GM20431 (cell line): ENCODE data around the gene PLAGL1.

Experiments used
- in situ Hi-C: fragments of 300-500 bp; cut with MseI, MboI; formaldehyde crosslinking; loops from one replicate; pipeline ENCODE4 v1.15.0; 2020; ENCODE audit warnings: low sequenced_read_pairs; ENCODE audit not compliant: unreplicated experiment

The PLAGL1 gene

DNA sequence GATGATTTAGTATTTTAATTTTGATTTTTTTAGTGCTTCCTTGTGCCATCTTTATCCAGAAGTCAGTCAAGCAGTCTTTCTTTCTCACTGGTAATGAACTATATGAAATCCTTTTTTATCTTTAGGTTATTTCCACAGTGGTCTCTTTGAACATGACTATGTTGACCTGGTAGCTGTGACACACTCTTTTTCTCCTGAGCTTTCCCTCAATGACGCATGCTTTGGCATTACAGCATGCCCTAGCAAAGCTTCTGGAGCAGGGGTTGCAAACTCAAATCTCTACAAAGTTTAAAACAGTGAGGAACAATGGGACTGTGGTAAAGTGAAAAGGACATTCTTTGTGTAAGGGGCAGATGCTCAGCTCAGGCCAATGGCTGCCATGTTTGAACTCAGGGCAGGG lies 4.5 kb upstream of the PLAGL1 start:
- in situ Hi-C loops = loop anchor here (25.0 kb wide), 1 partner anchor 425 kb away; no protein-coding TSS in a partner anchor

DNA sequence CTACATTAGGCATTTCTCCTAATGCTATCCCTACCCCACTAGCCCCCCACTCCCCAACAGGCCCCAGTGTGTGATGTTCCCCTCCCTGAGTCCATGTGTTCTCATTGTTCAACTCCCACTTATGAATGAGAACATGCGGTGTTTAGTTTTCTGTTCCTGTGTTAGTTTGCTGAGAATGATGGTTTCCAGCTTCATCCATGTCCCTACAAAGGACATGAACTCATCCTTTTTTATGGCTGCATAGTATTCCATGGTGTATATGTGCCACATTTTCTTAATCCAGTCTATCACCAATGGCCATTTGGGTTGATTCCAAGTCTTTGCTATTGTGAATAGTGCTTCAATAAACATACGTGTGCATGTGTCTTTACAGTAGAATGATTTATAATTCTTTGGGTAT lies 1.6 kb upstream of the PLAGL1 start:
- in situ Hi-C loops = loop anchor here (25.0 kb wide), 1 partner anchor 422 kb away; no protein-coding TSS in a partner anchor

DNA sequence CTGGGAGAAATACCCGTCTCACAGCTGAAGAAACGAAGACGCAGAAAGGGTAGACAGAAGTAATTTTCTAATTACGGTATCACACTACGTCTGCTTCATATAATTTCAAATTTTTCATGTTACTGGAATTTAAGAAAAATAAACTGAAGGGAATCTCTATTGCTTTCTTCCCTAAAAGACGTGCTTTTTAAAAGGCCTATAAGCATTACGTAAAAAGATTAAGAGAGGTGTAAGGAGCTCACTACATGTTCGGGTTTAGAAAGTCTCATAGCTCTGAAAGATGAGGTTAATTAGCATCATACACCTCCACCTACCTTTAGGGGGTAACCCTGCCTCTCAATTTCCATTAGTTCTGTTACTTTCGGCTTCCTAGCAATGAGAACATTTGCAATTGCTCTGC lies 787 bp upstream of the PLAGL1 start:
- in situ Hi-C loops = loop anchor here (25.0 kb wide), 1 partner anchor 422 kb away; no protein-coding TSS in a partner anchor

DNA sequence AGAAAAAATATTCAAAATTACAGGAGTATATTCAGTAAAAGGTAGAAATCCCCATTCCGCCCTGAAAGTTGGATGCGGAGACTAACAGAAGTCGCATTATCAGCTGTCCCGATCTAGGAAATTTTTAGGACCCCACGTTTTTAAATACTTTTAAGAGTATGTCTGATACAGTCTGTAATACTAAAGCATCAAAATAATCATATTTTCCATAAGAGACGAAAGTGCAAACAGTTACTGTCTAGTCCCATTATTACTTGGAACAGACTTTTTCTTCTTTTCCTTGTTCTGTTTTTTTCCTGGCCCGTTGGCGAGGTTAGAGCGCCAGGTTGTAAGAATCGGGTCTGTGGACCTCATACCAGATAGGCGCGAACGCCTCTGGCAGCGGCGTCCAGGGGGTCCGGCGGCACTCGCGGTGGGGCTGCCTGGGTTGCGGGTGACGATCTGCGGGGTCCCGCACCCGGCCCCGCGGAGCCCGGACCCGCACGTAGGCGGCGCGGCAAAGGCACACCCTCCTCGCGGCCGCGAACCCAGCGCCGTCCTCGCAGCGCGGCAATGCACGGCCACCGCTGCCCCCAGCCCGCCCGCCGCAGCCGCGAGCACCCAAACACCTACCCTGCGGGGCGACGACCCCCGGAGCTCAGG lies 460 bp downstream of the PLAGL1 start:
- in situ Hi-C loops = loop anchor here (25.0 kb wide), 1 partner anchor 420 kb away; no protein-coding TSS in a partner anchor

DNA sequence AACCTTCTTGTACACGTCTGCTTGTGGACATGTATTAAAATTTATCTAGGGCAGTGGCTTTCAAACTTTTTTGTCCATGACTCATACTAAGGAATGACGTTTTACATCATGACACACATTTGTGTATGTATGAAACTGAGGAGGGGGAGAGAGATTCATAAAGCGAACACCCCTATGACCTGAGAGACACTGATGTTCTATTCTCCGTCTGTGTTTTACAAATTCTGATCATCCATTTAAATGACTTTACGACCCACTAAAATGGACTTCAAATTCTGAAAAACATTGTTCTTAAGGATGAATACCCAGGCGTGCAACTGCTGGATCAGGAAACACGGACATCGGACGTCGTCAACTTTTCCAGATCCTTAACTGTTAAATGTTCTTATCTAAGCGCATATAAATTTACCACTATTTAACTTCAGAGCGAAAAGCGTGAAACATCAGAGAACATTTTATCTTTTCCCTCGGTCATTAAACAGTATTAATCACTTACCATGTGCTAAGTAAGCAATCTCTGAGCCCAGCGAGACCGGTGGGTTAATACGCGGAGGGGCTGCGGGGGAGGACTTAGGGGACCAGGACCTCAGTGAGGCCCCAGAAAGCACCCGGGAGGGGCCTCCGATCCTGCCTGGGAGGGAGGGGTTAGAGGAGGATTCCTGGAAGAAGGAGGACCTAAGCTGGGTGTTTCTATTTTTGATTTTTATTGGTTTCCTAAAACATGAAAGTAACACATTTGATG lies 1.2 kb downstream of the PLAGL1 start:
- in situ Hi-C loops = loop anchor here (25.0 kb wide), 1 partner anchor 420 kb away; no protein-coding TSS in a partner anchor

DNA sequence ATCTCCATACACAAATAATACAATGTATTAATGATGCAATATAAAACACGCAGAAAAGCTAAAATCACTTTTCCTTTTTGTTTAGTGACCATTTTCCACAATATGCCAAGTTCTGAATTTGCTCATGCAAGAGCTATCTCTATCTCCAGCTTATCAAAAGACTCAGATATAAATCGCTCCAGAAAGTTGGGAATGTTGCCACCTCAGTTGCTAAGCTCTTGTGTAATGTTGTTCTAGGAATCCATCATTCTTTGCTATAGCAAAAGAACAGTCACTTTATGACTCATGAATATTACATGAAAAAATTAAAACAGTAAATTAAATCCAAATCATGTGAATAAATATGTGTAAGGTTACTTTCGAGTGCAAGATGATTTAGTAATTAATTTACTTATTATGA lies 8.7 kb downstream of the PLAGL1 start:
- in situ Hi-C loops = no loop called here

DNA sequence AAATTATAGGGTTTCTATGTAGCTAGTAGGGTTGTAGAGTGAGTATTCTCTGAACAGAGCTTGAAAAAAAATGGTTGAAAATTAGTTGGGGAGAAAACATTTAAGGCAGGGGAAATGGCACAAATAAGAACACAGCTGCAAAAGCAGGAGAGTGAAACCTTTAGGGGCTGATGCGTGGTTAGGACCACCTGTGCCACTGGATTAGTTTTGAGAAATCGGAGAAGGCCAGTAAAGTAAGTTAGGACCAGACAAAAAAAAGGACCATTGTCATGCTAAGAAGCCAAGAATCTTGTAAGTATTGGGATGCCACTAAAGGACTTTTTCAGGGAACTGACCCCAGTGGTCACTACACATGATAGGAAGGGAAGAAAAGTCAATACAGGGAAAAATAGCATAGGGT lies 9.4 kb downstream of the PLAGL1 start:
- in situ Hi-C loops = no loop called here

DNA sequence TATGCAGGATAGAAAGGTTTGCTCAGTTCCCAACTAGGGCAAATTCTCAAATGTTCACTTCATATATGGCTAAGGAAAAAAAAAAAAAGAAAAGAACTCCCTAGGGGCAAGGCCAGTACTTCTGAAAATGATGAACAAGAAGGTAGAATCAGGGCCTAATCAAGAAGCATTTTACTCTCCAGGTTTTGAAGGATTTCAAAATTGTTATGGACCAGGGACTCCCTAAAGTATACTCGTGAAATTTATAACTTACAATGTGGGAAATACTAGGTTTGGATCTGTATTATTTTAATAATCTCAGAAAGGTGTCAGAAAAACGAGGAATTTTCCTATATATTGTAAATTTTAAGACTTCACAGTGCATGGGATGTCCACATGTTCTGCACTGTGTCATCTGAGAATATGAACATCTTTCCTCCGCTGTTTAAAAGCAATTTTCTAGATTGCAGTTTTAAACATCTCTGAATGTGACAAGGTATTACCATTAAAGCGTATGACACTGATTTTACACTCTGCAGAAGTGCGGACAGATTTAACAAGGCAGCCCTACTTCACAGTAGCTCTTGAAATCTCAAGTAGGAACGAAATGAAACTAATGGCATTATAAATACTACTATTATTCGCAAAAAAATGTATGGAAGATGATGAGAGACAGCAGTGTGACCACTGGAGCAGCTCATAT lies 14.0 kb downstream of the PLAGL1 start:
- in situ Hi-C loops = no loop called here

DNA sequence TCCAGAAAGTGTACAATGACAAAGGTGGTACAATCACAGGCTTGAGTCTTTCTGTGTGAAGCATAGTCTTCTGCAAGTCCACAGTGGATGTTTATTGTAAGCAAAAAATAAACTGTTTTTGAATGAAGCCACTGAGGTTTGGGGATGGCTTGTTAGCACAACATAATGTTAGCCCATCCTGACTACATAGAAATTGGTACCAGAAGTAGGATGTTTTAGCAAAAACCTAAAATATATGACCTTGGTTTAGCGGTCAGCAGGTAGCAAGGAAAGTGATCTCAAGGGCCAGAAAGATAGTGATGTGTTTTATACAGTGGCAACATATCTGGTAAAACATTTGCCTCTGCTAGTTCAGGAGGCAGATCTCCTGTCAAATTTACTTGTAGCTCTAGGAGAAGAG lies 15.8 kb downstream of the PLAGL1 start:
- in situ Hi-C loops = no loop called here

DNA sequence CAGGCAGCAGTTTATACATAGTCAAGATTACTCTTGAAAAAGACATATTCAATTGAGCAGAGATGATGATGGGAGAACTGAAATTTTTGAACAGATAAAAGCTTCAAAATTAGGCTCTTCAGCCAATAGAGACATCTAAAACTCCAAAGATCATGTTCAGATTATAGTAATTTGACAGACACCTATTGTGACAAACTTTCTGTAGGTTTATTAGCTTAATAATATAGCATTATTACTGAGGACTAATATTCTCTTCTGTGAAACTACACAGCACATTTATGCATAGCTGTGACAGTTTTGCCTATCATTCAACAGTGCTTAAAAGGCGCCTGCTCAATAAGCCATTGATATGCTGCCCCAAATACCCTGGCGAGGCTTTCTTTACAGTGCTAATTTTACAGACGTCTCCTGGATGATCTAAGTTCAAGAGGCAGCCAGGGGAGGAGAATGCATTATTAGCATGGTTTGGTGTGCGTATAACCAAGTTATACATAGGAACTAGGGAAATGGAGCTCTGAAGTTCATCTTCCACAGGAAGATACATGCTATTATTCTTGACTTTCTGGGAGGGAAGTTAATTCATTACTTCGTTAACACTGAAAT lies 21.5 kb downstream of the PLAGL1 start:
- in situ Hi-C loops = no loop called here

DNA sequence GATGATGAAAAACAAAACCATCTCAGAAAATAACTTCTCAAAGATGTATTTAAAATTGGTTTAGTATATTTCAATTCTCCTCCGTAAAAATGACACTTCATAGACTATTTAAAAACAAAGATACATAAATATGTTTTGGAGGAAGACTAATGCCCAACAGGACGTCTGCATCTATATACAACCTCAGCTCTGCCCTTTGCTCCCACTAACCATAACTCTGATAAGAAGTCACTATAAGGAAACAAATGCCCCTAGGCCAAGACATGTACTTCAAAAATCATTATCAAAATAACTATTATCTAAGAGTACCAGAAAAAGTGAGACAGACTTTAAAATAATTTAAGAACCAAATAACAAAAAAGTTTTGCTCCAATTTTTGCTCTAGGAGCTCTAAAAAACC lies 23.4 kb downstream of the PLAGL1 start:
- in situ Hi-C loops = no loop called here

DNA sequence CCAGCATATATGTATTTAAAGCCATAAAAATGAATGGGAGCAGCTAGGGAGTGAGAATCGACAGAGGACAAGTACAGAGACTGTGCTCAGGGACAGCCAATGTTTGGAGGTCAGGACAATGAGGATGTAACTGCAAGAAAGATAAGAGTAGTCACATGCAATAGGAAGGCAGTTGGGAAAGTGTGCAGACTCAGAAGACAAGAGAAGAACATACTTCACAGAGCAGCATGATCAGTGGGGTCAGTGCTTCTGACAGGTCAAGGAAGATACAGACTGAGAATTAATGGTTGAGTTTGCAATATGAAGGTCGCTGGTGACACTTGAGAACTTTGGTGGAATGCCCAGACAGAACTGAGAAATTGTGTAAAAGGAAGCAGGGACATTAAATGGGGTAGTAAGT lies 25.1 kb downstream of the PLAGL1 start:
- in situ Hi-C loops = no loop called here

DNA sequence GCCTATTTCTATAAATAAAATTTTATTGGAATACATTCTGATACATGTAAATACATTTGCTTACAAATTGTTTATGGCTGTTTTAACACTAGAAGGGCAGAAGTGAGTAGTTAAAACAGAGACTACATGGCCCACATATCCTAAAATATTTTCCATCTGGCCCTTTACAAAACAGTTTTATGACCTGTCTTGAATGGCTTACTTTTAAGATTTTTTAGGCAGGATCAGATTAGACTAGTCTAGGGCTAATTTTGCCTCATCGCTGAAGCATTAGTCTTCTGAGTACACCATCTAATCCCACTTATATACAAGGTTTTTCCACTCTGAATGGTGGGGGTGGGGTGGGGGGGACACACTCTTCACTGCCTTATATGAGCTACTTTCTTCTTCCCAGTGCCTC lies 27.1 kb downstream of the PLAGL1 start:
- in situ Hi-C loops = no loop called here

DNA sequence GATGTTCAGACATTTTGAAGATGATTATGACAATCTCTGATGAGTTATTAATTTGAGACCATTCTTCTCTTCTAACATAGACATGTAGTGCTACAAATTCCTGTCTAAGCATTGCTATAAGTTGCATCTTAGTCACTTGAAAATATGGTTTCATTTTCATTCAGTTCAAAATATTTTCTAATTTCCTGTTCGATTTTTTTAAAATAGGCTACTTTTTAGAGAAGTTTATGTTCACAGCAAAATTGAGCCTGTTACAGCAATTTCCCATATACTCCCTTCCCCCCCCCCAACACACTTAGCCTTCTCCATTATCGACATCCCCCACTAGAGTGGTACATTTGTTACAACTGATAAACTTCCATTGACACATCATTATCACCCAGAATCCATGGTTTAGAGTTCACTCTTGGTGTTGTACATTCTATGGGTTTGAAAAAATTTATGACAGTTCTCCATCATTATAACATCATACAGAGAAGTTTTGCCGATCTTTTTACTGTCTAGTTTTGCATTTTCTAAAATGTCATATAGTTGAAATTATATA lies 31.2 kb downstream of the PLAGL1 start:
- in situ Hi-C loops = no loop called here

DNA sequence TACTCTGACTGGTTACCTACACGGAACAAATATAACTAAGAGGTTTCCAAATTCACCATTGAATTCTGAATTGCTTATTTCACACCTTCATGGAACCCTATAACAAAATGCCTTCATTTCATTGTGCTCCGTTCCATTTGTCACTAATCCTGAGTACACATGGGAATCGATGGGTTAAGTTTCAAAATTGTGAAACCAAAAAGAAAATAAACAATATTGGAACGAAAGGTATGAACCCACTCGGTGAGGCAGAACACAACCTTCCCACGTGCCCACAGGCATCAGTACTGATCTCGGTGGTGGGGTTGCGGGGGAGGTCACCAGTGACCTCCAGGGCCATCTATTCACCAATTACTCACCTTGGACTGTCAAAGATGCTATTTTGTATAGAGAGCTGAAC lies 34.0 kb downstream of the PLAGL1 start:
- in situ Hi-C loops = no loop called here

DNA sequence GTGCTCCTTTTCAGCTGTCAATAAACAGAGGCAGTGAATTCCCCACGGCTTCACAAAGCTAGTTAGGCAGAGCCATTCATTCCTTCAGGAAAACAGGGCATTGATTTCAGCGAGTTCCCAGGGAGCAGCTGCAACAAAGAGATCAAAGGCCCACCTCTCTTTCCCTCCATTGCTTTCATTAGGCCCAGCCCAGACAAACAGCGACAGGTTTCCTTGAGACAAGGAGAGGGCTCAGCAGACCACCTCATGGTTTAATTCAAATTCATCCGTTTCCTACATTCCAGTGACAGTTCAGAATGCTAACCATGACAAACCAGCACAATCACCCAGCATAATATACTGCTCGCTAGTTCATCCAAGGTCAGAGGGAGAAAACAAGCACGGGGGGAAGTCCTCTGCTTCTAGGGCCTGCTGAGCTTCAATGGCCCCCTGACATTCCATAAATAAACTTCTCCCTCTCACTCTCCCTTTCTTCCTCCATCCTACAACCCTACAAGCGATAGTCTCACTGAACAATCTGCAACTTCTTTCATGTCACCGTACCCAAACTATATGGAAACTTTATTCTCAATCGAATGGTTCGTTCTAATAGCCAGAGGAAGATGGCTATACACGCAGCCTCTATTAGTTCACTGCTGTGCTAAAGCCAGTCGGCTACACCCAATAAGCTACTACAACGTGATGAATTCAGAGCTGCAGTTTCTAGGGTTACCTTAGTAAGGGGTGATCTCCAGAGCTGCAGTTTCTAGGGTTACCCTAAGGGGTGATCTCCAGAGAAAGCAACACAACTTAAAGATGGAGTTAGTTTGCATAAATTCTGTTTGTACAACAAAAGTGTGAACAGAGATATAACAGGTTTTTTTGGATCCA lies 34.7 kb downstream of the PLAGL1 start:
- in situ Hi-C loops = no loop called here

DNA sequence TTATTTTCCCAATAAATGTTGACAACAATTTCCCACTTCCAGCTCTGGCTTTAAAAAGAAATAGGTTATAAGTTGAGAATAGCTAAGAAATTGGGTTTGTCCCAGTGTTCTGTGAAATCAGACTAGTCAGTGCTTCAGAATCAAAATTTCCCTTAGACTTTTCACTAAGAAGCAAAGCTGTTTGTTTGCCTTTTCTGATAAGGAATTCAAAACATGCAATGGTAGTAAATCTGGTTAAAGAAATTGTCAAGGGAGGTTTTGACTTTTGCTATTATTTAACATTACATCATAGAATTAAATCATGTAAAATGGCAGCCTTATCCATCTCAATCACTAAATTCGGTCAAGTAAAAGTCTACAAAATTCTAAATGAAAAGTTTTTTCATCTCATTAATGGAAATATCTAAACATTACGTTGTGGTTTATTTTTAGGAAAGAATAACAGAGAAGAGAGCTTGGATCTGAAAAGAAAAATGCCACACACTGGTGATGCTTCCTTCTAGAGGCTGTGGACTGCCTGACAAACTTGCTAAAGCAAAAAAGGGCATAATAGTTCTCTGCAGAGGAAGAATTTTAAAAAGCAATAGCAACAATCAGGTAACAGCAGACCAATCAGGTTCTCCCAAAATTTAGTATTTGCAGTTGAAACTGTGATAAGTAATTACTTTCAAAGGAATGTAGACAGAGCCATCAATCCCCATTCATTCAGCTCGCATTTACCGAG lies 36.4 kb downstream of the PLAGL1 start:
- in situ Hi-C loops = no loop called here

DNA sequence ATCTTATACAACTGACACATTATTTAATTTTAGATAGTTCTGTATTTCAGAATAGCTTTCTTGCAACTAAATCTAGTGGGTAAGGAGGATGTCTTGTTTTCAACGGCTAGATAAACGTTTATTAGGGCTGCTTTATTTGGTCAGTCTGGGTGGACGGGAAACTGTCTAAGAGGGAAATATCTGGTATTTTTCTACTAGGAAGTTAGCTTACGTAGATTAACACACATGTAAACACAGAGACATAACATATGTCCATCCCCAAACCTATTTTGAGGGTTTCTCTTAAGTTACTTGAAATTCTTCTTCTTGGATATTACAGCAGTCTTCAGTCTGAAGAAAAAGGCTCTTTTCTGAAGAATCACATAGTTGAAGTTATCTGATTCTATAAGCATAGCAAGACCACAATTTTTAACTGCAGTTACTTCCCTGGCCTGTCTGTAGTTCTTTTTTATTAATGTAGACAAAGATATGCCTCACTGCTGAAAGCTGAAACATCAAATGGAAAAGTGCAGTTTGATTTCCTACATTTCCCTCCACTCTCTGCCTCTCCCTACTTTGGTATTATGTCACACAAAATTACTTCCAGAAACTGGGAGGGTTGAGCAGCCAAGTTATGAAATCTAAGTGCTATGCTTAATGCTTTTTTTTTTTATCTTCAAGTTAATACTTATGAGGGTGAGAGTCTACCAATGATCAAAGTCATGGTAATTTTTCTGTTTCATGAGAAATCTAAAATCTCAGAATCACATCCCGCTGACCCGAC lies 37.4 kb downstream of the PLAGL1 start:
- in situ Hi-C loops = no loop called here
